Hindlimb muscle (tissue), 1 donor: ENCODE data around the gene PPP6R2. TPM values are rescaled to one million over a fixed set of nuclear protein-coding genes. Genes with fewer than 3 reads are reported as not detected.

Source experiments
- DNase-seq: peaks from one replicate; pipeline ENCODE4 v3.0.0-alpha.2; 2013
- polyA plus RNA-seq: library from polyadenylated mRNA; unstranded; fragments of 120-200 nt; gene quantifications from one replicate; pipeline ENCODE4 v1.2.1, GENCODE V29; 2013; ENCODE audit not compliant: insufficient read length

Gene PPP6R2
- polyA plus RNA-seq, 1 donor = 34.3 TPM

DNA sequence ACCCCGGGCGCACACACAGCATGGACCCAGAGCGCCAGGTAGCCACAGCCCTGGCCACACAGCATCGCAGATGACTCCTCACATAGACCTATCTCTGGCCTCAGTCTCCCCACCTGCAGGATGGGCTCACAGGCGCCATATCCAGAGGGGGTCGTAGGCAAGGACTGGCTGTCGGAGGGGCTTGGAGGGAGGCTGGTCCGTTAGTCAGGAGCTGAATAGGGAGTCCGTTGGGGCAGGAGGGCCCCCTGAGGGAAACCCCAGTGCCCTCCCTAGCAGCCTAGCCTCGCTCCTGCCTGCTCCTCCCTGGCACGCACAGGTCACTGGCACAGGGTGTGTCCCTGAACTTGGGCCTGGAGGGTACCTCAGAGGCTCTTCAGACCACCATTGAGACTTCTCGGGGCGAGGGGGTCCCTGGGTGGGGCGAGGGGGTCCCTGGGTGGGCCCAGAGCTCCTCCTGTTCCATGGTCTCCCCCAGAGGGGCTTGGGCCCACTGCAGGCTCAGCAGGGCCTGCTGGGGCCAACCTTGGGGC lies 37.7 kb upstream of the PPP6R2 start:
- DNase-seq = no peak

DNA sequence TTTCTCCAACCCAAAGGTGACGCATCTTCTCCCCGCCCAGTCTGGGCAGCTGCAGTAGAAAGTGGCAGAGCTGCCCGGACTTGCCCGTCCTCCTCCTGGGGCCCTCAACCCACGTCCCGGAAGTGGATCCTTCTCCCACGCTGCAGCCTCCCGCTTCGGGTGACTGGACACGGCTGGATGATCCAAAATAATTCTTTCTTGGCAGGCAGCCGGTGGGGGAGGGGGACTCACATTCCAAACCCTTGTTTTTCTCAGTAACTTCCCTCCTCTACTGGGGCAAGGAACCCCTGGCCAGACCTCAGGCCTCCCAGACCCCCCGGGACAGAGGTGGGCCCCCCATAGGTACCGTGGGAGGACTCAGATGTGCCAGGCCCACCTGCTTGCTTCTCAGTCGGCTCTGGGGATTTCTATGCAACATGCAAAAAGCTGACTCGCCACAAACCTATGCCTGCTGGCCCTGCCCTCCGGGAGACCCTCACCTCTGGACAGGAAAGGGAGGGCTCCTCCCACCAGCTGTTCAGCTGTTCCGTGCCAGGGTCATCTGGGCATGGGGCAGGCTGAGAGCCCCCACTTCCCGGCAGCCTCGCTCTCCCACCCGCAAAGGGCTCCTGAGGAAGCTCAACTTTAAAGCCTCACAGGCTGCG lies 37.1 kb upstream of the PPP6R2 start:
- peak; percentile 72 for DNase-seq

DNA sequence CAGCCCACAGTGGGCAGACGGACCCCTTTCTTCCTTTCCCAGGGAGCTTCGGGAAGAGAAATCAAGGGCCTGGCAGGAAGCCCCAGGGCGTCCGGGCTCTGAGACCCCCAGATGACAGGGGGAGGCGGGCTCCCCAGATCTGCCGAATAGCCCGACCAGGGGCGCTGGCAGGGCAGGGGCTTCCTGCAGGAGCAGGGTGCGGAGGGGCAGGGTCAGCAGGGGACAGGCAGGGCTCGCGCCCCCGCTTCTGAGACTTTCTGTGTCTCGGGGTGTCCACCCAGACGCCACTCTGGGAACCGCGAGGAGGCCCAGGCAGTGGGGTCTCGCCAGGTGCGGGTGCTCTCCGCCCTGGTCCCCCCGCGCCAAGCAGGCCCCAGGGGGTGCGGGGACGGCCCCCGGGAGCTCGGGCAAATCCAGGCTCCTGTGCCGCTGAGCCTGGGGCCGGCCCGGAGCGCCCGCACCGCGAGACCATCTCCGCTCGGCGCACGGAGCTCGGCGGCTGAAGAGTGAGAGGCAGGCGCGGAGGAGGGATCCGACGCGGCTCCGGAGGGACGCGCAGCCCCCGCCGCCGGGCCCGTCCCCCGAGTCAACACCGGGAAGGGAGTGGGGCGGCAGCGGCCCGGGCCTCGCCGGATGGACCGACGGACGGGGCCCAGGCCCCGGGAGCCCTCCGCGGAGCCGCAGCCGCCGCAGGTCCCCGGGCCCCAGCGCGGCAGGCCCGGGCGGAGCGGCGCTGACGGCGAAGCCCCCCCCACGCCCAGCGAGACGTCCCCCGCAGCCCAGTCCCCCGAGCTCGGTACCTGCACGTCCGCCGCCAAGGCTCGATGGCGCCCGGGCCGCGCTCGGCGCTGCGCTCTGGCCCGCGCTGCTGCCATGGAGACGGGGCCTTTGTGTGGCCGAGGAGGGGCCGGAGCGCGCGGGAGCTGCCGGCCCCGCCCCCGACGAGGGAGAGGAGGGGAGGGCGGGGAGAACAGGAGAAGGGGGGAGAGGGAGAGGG lies 36.1 kb upstream of the PPP6R2 start, which contains the start of gene PLXNB2:
Gene PLXNB2, minus strand, starts transcription at position 894 of the 997 bp plus-strand sequence. CDS start 17,062 bp downstream, outside the sequence.
- DNase-seq = peak; percentile 90

DNA sequence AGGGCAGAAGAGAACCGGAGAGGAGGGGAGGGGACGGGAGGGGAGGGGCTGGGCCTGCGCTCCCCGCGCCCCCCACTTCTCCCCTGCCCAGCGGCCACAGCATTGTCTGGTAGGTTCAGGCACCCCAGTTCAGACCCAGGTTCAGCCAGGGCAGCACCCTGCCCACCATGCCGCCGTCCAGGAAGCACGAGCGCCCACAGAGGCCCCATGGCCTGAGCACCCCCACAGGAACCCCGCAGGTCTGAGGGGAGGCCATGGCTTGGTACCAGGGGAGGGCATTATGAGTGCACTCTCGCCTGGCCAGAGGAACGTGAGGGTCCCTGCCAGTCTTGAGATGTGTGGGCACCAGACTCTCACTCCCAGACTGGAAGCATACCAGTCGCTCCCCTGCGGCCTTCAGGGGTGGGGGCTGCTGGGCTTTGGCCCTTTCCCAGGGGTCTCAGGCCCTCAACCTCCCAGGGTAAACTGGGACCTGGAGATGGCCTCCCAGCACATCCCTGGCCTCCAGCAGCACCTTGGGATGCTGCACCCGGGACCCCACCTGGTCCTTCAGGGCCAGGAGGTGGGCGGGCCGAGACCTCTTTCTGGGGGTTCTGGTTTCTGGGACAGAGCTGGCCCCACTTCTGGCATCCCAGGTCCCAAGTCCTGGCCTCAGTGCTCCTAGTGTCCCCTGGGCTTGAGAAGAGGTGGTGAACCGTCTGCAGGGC lies 35.1 kb upstream of the PPP6R2 start:
- no peak for DNase-seq

DNA sequence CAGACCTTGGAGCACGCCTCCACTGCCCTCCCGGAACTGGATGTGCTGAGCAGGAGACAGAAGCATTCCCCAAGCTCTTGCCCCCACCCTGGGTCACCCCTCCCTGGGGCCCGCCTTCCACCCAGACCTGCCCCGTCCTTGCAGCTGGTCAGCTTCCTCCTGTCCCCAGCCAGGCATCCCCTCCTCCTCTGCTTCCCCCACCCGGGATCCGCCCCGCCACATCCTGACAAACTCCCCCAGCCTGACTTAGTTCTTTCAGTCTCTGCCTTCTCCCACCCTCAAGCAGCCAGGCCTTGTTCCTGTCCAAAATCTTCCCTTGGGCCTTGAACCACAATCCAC lies 34.6 kb upstream of the PPP6R2 start:
- DNase-seq = peak; percentile 62

DNA sequence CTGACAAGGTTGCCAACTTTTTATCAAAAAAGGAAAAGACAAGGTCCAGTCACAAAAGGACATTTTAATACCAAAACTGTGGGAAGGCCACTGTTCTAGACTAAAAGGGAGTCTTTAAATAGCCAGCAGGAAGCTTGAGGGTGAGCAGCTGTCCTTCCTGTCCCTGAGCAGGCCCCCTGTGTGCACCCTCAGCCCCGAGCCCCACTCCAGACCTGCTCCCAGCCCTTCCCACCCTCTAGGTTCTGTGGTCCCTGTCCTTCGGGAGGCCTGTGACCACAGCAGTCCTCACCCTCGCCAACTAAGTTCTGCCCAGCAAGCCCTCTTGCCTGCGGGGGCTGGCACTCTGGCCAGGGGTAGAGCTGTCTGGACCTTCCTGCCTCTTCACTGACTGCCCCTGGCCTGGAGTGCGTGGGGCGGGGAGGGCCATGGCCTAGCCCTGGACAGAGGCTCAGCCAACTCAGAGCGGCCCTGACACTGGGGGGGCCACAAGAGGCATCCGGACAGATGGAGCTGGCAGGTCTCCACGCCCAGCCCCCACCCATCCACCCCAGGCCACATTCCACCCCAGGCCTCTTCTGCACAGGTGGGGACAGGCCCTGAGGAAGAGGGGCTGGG lies 34.0 kb upstream of the PPP6R2 start:
- no peak for DNase-seq

DNA sequence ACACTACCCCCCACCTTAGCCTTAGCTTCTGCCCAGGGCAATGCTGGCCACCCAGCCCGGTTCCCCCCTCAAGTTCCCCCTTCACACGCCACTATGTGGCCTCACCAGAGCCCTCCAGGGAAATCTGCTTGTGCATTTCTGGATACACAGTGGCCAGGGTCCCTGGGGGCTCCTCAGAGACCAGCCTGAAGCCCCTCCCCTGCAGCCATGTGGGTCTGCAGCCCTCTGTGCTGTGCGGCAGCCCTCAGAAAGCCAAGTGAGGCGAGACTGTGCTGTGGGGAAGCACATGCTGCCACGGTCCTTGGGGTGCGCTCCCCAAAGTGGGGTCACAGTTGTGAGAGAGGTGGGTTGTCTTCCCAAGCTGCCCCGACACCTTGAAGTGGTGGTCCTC lies 33.5 kb upstream of the PPP6R2 start:
- no peak for DNase-seq

DNA sequence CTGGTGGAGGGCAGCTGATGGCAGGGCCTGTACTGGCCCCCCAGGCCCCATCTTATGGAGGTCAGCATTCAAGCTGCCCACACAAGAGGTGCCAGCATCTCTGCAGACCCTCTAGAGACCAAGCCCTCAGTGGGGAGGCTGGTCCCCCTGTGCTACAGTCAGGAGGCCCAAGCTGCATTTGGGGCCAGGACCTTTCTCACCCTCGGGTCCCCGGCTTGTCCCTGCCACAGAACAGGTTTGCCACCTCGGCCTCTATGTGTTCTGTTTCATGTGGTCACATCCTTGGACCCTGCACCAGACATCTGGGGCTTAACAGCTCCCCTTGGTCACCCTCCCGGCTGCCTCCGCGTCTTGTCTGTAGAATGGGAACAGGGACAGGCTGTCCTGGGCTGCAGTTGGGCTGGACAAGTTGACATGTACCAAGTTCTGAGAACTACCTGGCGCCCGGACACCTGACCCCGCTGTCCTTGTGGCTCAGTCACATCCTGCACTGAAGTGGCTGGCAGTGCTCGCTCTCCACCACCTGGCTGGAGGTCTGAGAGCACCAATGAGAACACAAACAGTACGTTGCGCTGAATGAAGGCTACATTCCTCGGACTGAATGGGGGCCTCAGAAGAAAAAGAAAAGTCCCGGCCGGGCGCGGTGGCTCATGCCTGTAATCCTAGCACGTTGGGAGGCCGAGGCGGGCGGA lies 33.0 kb upstream of the PPP6R2 start:
- DNase-seq = no peak

DNA sequence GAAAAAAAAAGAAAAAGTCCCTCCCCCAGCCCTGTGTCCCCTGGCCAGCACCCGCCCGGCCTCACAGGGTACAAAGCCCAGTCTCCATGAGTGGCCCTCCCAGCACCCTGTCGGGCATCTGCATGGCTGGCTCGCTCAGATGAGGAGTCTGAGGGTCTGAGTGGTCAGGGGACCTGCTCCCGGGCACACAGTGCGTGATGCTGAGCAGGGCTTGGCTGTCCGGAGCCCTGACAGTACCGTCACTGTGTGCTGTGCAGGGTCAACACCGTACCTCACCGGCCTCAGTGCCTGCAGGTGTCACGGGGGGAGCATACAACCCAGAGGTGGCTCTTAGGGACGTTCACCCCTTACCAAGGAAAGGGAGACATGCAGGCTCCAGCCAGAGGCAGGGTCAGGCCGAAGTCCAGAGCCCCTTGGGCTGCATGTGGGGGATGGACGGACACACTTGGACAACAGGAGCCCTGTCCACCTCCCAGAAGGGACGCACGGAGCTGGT lies 32.1 kb upstream of the PPP6R2 start:
- DNase-seq = no peak

DNA sequence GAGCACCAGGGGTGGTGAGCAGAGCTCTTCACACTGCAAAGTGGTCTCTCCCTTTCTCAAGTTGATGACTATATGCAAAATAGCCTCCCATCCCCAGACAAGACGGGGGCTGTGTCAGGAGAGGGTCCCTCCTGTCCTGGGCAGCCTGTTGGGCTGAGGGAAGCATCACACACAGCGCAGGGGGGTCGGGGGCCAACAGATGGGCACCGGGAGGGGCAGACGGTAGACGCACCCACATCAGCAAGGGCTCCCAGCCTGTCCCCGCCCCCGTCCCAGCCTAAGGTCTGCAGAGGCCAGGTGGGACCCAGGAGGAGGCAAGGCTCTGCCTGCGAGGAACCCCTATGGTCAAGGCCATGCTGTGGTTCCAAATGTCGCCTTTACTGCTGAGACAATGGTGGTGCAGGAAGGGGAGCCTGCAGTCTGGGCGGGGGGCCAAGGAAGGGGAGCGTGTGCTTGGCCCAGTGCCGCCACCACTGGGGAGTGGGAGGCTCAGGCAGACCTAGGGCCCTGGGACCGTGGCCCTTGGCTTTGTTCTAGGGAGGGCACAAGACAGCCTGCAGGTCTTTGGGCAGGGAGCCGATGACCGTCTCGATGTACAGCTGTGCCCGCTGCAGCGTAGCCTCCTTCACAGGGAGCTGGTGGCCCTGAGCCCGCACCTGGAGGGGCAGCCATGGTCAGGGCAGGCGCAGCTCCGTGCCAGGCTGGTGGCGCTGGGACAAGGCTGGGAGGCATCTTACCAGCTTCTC lies 31.3 kb upstream of the PPP6R2 start:
- no peak for DNase-seq

GRCh38 chr22:50312371-50312770 lies 30.8 kb upstream of the PPP6R2 start:
- no peak for DNase-seq

DNA sequence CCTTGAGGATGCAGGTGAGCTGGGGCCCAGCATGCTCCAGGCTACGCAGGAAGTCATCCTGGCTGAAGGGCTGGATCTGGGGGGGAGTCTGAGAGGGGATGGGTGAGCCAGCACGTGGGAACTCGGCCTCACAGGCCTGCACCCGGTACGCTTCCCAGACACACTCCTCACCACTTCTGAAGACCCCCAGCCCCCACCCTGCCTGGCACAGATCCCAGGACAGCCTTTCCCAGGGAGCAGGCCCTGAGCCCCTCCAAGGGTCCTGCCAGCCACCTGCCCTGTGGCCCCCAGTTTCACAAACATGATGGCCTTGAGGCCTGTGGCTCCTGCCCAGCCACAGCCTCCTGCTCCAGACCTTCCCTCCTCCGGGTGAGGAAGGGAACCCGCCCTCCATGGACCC lies 30.1 kb upstream of the PPP6R2 start:
- DNase-seq = no peak

GRCh38 chr22:50313600-50313999 lies 29.5 kb upstream of the PPP6R2 start:
- no peak for DNase-seq

DNA sequence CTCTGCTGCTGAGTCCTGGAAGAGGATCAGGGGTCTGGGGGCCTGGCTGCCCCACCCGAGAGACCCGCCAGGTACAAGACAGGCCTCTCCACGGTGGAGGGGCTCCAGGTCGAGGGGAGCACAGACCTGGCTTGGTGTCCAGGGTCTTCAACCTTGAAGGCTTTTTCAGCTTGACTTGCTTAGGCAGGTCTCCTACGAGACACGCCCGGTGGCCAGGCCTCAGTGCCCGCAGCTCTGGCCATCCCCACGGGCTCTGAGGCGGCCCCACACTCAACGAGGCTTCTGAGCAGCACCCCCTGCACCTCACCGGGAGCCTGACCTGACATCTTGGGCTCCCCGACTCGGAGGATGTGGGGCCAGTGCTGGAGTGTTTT lies 29.1 kb upstream of the PPP6R2 start:
- DNase-seq = no peak

- DNase-seq = no peak
Observed at GRCh38 chr22:50314455-50315288, 28.5 kb upstream of the PPP6R2 start.

GRCh38 chr22:50315289-50316113 lies 27.6 kb upstream of the PPP6R2 start:
- no peak for DNase-seq

DNA sequence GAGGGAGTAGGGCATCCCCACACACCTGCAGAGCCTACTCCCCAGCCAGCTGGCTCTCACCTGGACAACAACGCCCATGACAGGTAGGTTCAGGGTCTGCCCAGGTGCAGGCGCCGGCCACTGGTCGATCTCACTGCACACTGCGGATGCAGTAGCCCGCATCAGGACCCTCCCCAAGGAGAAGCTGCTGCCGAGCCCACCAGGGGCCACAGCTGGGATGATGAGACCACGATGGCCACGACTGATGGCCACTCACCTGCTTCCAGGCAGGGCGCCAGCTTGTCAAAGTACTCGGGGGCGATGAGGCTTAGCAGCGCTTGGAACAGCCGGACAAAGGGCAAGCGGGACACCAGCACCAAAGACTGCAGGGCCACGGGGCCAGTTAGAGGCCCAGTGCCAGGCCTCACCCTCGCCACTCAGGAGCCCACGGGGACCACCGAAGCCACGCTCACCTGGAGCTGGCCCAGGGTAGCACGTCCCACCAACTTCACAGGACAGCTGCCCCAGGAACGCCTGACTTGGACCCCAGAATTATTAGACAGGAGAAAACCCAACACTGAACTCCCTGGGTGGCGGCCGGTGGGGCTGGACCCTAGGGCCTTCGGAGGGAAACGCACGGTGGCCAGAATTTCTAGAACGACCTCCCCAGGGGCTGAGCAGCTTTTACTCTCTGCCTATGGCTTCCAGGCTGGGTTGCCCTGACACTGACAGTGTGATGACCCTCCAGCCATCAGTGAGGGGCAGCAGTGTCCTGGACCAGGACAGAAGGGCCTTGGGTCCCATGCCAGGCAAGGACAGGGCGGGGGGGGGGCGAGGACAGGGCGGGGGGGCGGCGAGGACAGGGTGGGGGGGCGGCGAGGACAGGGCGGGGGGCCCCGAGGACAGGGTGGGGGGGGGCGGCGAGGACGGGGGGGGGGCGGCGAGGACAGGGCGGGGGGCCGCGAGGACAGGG lies 26.7 kb upstream of the PPP6R2 start:
- DNase-seq = no peak

DNA sequence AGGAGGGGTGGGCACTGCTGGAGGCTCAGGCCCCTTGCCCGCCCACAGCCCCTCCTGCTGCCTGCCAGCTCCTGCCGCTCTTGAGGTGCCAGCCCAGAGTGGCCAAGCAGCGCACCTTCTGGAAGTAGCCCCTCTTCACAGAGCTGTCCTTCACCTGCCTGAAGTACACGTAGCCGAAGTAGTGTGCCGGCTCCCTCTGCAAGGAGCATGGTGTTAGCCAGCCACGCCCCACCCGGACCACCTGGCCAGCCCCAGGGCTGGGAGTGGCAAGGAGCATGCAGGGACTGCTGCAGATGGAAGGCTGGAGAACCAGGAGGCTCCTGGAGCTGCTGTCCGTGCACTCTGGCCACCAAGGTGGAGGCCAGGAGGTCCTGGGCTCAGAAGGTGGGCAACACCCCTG lies 25.9 kb upstream of the PPP6R2 start:
- no peak for DNase-seq
